ENCODE measurements around the gene TFCP2.

The TFCP2 gene

DNA sequence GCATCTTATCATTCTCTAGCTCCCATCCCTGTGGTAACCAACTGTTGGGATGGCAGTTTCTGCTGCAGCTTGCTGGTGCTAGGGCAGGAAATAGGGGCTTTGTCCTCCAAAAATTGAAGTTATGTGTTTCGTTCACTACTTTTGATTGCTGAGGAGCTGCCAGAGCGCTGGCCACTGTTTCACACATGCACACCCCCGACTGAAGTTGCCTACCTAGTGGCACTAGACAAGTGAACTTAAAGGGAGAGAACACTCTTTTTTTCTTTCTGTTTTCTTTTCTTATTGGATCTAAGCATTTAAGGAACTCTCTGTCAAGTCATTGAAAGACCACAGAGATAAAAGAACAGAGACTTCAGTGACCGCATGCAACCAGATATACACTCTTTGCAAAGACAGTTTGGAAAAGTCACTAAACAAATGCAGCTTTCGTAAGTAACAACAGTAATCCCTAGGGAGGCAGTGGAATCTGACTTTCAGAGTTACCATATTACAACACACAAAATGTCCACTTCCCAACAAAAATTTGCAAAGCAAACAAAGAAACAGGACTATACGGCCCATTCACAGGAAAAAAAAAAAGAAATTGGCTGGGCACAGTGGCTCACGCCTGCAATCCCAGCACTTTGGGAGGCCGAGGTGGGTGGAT is 12.0 kb downstream of the TFCP2 start:
- in situ Hi-C loops (cut with HindIII; ENCODE audit: low sequenced_read_pairs) = no loop called here

GRCh38 chr12:51156245-51156765 is 16.6 kb downstream of the TFCP2 start:
- in situ Hi-C loops (cut with HindIII; ENCODE audit: low sequenced_read_pairs) = no loop called here

DNA sequence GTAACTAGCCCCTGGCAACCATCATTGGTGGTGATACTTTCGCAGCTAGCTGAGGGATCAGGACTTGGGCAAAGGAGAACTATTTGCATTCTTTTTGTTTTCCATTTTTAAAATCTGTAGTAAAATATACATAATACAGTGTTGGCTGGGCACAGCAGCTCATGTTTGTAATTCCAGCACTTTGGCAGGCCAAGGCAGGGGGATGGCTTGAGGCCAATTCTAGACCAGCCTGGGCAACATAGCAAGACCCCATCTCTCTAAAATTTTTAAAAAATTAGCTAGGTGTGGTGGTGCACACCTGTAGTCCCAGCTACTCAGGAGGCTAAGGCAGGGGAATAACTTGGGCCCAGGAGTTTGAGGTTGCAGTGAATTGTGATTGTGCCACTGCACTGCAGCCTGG is 20.0 kb downstream of the TFCP2 start:
- in situ Hi-C loops (cut with HindIII; ENCODE audit: low sequenced_read_pairs) = no loop called here

- in situ Hi-C loops (cut with HindIII; ENCODE audit: low sequenced_read_pairs) = no loop called here
Measured at GRCh38 chr12:51150777-51151176, 22.2 kb downstream of the TFCP2 start.

DNA sequence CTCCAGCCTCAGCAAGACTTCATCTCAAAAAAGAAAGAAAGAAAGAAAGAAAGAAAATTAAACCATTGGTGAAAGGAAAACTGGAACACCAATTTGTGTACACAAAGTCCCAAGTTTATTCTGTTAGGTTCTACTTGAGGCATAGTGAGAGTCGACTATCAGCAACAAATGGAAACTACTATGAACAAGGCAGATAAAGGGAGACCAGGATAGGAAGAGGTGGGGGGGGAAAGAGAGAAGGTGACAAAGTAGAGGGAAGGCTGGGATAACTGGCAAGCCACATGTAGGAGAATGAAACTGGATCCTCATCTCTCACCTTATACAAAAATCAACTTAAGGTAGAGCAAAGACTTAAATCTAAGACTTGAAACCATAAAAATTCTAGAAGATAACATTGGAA is 25.6 kb downstream of the TFCP2 start:
- in situ Hi-C loops (cut with HindIII; ENCODE audit: low sequenced_read_pairs) = no loop called here

- in situ Hi-C loops (cut with HindIII; ENCODE audit: low sequenced_read_pairs) = loop anchor here (5.0 kb wide), 1 partner anchor 43 kb away; no protein-coding TSS in a partner anchor
Measured at GRCh38 chr12:51139292-51139844, 33.6 kb downstream of the TFCP2 start.

DNA sequence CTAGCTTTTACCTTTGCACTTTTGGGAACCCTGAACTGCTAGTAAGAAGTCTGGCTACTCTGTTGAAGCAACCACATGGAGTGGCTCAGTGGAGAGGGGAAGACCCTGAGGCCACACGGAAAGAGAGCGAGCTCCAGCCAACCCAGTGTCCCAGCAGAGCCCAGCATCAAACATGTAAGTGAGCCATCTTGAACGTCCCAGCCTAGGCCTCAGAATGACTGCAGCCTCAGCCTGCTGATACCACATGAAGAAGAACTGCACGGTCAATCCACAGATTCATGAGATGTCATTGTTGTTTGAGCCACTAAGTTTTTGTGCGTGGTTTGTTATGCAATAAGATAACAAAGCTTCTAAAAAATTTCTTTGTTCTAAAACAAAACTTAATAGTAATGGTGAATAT is 40.2 kb downstream of the TFCP2 start:
- in situ Hi-C loops (cut with HindIII; ENCODE audit: low sequenced_read_pairs) = no loop called here

GRCh38 chr12:51131745-51132521 is 41.0 kb downstream of the TFCP2 start:
- in situ Hi-C loops (cut with HindIII; ENCODE audit: low sequenced_read_pairs) = no loop called here

- in situ Hi-C loops (cut with HindIII; ENCODE audit: low sequenced_read_pairs) = no loop called here
Measured at GRCh38 chr12:51128919-51129318, 44.0 kb downstream of the TFCP2 start.

- in situ Hi-C loops (cut with HindIII; ENCODE audit: low sequenced_read_pairs) = no loop called here
Measured at GRCh38 chr12:51127050-51127729, 45.7 kb downstream of the TFCP2 start.

DNA sequence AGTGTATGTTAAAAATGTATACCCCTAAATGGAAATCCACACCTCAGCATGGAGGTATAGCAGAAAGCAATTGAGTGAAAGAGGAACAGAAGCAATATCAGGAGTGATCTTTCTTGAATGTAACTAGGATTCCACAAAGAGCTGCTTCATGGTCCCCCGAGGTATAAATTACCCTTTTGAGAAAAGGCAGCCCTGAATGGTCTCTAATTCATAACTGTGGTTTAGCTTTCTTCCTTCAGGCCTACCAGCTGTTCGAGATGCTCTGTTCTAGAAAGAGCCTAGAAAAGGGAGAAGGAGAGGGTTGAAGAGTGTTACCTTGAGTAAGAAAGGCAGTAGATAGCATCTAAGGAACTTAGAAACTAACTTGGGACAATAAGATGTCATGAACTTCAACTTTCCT is 46.6 kb downstream of the TFCP2 start:
- in situ Hi-C loops (cut with HindIII; ENCODE audit: low sequenced_read_pairs) = no loop called here

GRCh38 chr12:51124504-51124903 is 48.4 kb downstream of the TFCP2 start:
- in situ Hi-C loops (cut with HindIII; ENCODE audit: low sequenced_read_pairs) = no loop called here

GRCh38 chr12:51122844-51123243 is 50.1 kb downstream of the TFCP2 start:
- in situ Hi-C loops (cut with HindIII; ENCODE audit: low sequenced_read_pairs) = no loop called here

DNA sequence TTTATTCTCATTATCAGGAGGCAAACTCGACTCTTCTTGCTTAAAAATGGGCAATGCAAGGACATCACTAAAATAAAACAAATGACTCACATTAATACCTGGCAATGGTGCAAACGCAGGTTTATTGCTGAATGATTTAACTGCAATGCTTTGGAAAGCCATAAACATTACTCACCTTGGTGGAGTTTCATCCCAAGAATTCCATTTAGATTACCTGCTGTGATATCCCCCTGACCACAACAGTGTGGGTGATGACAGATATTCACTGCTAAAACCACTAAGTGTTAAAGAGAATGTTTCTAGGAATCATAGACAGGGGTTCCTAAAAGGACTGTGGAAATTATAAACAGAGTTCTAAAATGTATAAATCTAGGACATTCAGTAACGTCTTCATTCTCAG is 54.2 kb downstream of the TFCP2 start:
- in situ Hi-C loops (cut with HindIII; ENCODE audit: low sequenced_read_pairs) = no loop called here

DNA sequence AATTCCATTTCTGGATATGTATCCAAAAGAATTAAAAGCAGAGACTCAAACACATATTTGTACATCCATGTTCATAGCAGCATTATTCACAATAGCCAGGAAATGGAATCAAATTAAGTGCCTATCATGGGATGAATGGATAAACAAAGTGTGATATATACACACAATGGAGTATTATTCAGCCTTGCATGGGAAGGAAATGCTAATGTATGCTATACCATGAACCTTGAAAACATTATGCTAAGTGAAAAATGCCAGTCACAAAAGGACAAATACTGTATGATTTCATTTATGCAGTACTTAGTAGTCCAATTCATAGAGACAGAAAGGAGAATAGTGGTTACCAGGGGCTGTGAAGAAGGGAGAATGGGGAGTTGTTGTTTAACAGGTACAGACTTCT is 57.4 kb downstream of the TFCP2 start:
- in situ Hi-C loops (cut with HindIII; ENCODE audit: low sequenced_read_pairs) = no loop called here

- in situ Hi-C loops (cut with HindIII; ENCODE audit: low sequenced_read_pairs) = no loop called here
Measured at GRCh38 chr12:51108136-51108535, 64.8 kb downstream of the TFCP2 start.

DNA sequence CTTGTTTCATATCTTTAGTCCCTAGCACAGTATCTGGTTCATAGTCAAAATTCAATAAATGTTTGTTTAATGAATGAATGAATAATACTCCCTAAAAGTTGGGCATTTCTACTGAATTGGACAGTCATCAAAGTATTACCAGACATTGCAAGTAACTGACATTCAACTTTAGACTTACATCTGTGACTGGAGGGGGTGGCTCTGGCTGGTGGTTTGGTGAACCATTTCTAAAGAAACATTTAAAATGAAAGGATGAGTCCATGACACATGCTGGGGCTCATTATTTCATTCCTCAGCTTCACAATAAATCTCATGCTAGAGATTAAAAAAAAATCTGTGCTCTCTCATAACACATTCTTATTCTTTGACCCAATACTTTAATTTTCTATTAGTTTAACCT is 69.0 kb downstream of the TFCP2 start:
- in situ Hi-C loops (cut with HindIII; ENCODE audit: low sequenced_read_pairs) = no loop called here

- in situ Hi-C loops (cut with HindIII; ENCODE audit: low sequenced_read_pairs) = no loop called here
Measured at GRCh38 chr12:51098611-51099010, 74.3 kb downstream of the TFCP2 start.

DNA sequence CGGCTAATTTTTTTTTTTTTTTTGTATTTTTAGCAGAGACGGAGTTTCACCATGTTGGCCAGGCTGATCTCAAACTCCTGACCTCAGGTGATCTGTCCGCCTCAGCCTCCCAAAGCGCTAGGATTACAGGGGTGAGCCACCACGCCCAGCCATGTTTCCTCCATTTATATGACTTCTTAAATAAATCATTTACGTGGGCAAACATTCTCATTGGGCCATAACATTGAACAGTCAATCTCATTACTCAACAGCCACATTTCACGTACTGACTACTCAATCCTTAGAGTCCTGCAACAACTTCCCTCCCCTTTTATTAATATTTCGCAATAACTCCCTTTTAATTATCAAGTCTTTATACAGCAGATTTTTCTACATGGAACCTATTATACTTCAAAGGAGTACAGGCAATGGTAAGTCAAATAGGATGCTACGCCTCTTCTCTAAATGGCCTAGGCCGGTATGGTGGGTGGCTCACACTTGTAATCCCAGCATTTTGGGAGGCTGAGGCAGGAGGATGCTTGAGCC is 82.2 kb downstream of the TFCP2 start:
- in situ Hi-C loops (cut with HindIII; ENCODE audit: low sequenced_read_pairs) = no loop called here

GRCh38 chr12:51087818-51088217 is 85.1 kb downstream of the TFCP2 start:
- in situ Hi-C loops (cut with HindIII; ENCODE audit: low sequenced_read_pairs) = no loop called here

GRCh38 chr12:51086933-51087332 is 86.0 kb downstream of the TFCP2 start:
- in situ Hi-C loops (cut with HindIII; ENCODE audit: low sequenced_read_pairs) = no loop called here
